ENCODE results near the gene MCF2L.

MCF2L gene

DNA sequence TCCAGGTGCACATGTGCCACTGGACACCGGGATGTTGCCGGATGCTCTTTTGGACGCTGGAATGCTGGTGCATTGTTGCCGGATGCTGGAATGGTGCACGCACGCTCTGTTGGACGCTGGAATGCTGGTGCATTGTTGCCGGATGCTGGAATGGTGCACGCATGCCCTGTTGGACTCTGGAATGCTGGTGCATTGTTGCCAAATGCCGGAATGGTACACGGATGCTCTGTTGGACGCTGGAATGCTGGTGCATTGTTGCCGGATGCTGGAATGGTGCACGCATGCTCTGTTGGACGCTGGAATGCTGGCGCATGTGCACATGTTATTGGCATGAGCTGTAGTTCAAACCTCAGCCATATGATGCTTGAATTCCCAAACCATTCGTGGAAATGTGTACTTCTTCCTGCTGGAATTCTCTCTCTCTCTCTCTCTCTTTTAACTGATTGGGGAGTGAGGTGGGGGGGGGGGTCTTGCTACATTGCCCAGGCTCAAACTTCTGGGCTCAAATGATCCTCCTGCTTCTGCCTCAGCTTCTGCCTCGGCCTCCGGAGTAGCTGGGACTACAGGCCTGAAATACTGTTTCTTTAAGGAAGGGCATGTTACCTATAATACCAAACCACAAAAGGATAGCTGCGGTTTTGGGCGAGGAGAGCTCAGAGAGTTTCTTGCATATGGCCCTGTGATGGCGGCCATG is 1.2 kb upstream of the MCF2L start:
- no peaks in the 10 kb centered on the region for H3K9me3 ChIP-seq (ENCODE audit: insufficient read depth, low read length)
- H3K4me2 ChIP-seq (ENCODE audit: low read length): peak overlapping the region; percentile 82
- H4K20me1 ChIP-seq (ENCODE audit: insufficient read depth, low read length): no peaks in the 10 kb centered on the region
- TF ChIP-seq, protein P1, sequence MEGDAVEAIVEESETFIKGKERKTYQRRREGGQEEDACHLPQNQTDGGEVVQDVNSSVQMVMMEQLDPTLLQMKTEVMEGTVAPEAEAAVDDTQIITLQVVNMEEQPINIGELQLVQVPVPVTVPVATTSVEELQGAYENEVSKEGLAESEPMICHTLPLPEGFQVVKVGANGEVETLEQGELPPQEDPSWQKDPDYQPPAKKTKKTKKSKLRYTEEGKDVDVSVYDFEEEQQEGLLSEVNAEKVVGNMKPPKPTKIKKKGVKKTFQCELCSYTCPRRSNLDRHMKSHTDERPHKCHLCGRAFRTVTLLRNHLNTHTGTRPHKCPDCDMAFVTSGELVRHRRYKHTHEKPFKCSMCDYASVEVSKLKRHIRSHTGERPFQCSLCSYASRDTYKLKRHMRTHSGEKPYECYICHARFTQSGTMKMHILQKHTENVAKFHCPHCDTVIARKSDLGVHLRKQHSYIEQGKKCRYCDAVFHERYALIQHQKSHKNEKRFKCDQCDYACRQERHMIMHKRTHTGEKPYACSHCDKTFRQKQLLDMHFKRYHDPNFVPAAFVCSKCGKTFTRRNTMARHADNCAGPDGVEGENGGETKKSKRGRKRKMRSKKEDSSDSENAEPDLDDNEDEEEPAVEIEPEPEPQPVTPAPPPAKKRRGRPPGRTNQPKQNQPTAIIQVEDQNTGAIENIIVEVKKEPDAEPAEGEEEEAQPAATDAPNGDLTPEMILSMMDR (IDR thresholded peaks at IDR 0.05; ENCODE audit: low read depth, low read length): no peak
- TF ChIP-seq EZH2phosphoT487 (IDR thresholded peaks at IDR 0.05; ENCODE audit: low read depth): no peak
- peak overlapping the region; percentile 86 for H3K4me3 ChIP-seq (ENCODE audit: low read length)
- H2AFZ ChIP-seq (ENCODE audit: low read depth, low read length): no peak overlapping the region
- H3K9ac ChIP-seq (ENCODE audit: low read length): no peak overlapping the region
- no peaks in the 10 kb centered on the region for H3K4me1 ChIP-seq (ENCODE audit: low read length)
- H3K27ac ChIP-seq (ENCODE audit: low read length): no peak overlapping the region
- H3K36me3 ChIP-seq (replicated peaks; ENCODE audit: low read depth, low read length): no peaks in the 10 kb centered on the region
- no peaks in the 10 kb centered on the region for H3K79me2 ChIP-seq (ENCODE audit: low read length)
- H3K27me3 ChIP-seq (ENCODE audit: low read depth, low read length): peaks cover 15% of the 10 kb centered on the region; the same call in 1 of the 2 replicates

GRCh38 chr13:112968380-112968909 is 569 bp upstream of the MCF2L start:
- no peak for TF ChIP-seq EZH2phosphoT487 (IDR thresholded peaks at IDR 0.05; ENCODE audit: low read depth)
- TF ChIP-seq, protein P1 (IDR thresholded peaks at IDR 0.05; ENCODE audit: low read depth, low read length): no peak
- Histone ChIP-seq H3K9me3 (ENCODE audit: insufficient read depth, low read length) (no peaks in the 10 kb centered on the region), H3K36me3 (replicated peaks; ENCODE audit: low read depth, low read length) (no peaks in the 10 kb centered on the region), H3K27me3 (ENCODE audit: low read depth, low read length) (peaks cover 15% of the 10 kb centered on the region; the same call in 1 of the 2 replicates), H3K4me3 (ENCODE audit: low read length) (peak overlapping the region; percentile 86), H3K4me1 (ENCODE audit: low read length) (no peaks in the 10 kb centered on the region), H4K20me1 (ENCODE audit: insufficient read depth, low read length) (no peaks in the 10 kb centered on the region), H3K9ac (ENCODE audit: low read length) (peak overlapping the region; percentile 64; the same call in 1 of the 2 replicates), H2AFZ (ENCODE audit: low read depth, low read length) (peak overlapping the region; percentile 66; the same call in 1 of the 2 replicates), H3K27ac (ENCODE audit: low read length) (no peak overlapping the region), H3K79me2 (ENCODE audit: low read length) (no peaks in the 10 kb centered on the region), H3K4me2 (ENCODE audit: low read length) (peak overlapping the region; percentile 82)

DNA sequence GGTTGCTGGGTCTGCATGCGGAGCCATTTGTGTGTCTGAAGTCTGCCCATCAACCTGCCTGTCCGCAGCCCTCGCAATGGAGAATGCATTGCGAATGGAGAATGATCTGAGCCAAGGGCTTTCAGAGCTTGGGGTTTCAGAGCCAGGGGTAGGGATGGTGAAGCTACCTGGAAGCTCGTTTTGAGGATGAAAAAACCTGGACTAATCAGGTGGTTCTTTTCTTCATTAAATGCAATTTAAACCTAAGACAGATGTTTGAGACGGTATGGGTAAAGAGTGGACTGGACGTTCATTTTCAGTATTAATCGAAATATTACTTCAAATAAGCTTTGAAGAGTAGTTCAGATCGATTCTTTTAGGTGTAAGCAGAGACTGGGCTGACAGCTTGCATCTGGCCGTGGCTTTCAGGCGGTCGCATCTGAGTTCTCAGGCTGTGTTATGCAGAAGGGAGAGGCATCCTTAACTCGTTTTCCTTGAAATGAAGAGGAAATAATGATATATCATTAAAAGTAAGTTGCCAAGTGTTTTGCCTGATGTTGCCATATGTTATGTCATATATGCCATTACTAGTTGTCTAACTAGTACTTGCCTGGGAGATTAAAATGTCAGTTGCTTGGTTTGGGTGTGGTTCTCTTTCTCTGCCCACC is 801 bp downstream of the MCF2L start:
- H4K20me1 ChIP-seq (ENCODE audit: insufficient read depth, low read length): no peaks in the 10 kb centered on the region
- H3K27me3 ChIP-seq (ENCODE audit: low read depth, low read length): peaks cover 15% of the 10 kb centered on the region; the same call in 1 of the 2 replicates
- peak overlapping the region; percentile 64 for H3K9ac ChIP-seq (ENCODE audit: low read length)
- H3K4me1 ChIP-seq (ENCODE audit: low read length): no peaks in the 10 kb centered on the region
- no peak overlapping the region for H3K27ac ChIP-seq (ENCODE audit: low read length)
- no peaks in the 10 kb centered on the region for H3K9me3 ChIP-seq (ENCODE audit: insufficient read depth, low read length)
- peak overlapping the region; percentile 82 for H3K4me2 ChIP-seq (ENCODE audit: low read length)
- peak overlapping the region; percentile 66; the same call in 1 of the 2 replicates for H2AFZ ChIP-seq (ENCODE audit: low read depth, low read length)
- H3K4me3 ChIP-seq (ENCODE audit: low read length): peak overlapping the region; percentile 86
- TF ChIP-seq EZH2phosphoT487 (IDR thresholded peaks at IDR 0.05; ENCODE audit: low read depth): no peak
- TF ChIP-seq, protein P1 (IDR thresholded peaks at IDR 0.05; ENCODE audit: low read depth, low read length): no peak
- H3K36me3 ChIP-seq (replicated peaks; ENCODE audit: low read depth, low read length): no peaks in the 10 kb centered on the region
- no peaks in the 10 kb centered on the region for H3K79me2 ChIP-seq (ENCODE audit: low read length)

All from OCI-LY3 (cell line).